G401 (cell line): Measurements from ENCODE around the gene SPART. TPM values are rescaled to one million over a fixed set of nuclear protein-coding genes. Genes with fewer than 3 reads are reported as not detected.
"Not testable (repeated sequence)": the region's sequence is repeated elsewhere in the genome, so short reads cannot be mapped to it uniquely, and the experiment has no call there.

Experiments used
- DNase-seq: peaks from one replicate; pipeline ENCODE4 v3.0.0-alpha.2; 2015; ENCODE audit warnings: low spot score
- in situ Hi-C: cut with HindIII; loops from 2 replicates; pipeline ENCODE4 v1.10.0; 2016; ENCODE audit warnings: low sequenced_read_pairs, mixed read lengths
- total RNA-seq: library from RNA; depleted of rRNA; stranded (reverse); fragments of >200 nt; shearing (Covaris generic); gene quantifications from 2 replicates; pipeline ENCODE4 v1.2.3, GENCODE V29; 2014

SPART gene
- total RNA-seq, 1 experiment from 2014 or later, result 0.31 TPM

DNA sequence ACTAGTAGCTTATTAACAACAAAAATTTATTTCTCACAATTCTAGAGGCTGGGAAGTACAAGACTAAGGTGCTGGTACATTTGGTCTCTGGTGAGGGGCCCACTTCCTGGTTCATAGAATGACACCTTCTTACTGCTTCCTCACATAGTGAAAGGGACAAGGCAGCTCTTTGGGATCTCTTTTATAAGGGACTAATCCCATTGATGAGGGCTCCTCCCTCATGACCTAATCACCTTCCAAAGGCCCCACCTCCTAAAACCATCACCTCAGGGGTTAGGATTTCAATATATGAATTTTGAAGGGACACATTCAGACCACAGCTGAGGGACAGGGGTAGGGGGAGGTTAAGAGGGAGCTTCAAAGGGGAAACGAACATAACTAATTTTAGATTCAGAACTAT is 20.3 kb downstream of the SPART start:
- in situ Hi-C loops, result no loop called here
- DNase-seq, result no peak

DNA sequence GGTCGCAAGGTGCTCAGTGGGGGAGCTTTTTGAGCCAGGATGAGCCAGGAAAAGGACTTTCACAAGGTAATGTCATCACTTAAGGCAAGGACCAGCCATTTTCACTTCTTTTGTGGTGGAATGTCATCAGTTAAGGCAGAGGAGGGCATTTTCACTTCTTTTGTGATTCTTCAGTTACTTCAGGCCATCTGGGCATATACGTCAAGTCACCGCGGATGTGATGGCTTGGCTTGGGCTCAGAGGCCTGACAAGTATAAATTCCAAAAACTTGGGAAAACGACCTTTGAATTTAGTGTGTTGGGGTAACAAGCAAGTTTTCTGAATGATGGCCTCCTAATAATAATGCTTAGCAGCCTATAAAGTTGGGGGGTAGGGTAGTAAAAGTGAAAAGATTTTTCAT is 21.3 kb downstream of the SPART start:
- not testable (repeated sequence) for DNase-seq

DNA sequence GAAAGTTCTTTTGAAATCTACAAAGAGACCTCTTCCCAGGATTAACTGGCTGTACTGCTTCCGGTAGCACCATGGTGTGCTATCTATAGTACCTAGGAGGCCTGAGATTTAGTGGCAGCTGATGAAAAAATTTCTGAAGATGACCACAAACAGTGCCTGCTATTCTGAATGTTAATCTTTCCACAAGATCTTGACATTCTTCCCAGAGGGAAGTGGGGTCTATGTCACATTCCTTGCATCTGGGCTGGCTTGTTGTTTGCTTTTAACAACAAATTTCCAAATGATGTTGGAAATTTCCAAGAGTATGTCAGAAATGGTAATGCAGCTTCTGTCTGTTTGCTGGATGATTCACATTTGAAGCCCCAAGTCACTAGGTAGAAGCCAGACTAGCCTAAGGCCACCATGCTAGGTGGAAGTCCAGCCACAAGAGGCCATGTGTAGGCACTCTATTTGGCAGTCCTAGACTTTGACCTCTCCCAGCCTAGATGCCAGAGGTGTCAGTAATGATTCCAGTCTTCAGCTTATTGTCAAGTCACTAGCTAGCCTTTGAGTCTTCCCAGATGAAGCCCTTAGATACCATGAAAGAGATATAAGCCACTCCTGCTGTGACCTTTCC is 22.1 kb downstream of the SPART start:
- in situ Hi-C loops, result no loop called here
- DNase-seq, result no peak

More for the DNA sequence above, 21.3 kb downstream of the SPART start:
- in situ Hi-C loops, result not testable (repeated sequence)

DNA sequence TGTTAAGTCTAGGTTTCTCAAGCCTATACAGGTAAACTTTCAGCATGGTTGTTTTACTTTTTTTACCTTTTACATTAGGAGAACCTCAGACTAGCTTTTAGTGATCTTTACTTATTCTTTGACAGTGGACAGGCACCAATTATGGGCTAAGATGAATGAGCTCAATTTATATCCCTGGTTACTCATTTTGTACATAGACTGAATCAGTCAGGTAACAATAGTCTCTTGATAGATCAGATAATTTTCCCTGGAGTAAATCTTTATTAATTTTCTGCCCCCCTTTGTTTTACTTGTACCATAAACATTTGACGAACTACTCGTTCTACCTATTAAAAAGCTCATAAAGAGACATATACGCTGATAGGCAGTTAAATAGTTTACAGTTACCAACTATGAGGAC is 22.8 kb downstream of the SPART start:
- in situ Hi-C loops, result no loop called here

DNA sequence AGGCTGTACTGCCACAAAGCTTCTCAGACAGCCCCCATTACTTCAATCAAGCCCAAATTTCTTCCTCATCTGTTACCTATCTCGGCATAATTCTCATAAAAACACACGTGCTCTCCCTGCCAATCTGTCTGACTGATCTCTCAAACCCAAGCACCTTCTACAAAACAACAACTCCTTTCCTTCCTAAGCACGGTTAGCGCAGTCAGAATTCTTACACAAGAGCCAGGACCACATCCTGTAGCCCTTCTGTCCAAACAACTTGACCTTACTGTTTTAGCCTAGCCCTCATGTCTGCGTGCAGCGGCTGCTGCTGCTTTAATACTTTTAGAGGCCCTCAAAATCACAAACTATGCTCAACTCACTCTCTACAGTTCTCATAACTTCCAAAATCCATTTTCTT is 26.4 kb downstream of the SPART start:
- DNase-seq, in situ Hi-C loops: not testable (repeated sequence)

More for the DNA sequence above, 22.8 kb downstream of the SPART start:
- no peak for DNase-seq

DNA sequence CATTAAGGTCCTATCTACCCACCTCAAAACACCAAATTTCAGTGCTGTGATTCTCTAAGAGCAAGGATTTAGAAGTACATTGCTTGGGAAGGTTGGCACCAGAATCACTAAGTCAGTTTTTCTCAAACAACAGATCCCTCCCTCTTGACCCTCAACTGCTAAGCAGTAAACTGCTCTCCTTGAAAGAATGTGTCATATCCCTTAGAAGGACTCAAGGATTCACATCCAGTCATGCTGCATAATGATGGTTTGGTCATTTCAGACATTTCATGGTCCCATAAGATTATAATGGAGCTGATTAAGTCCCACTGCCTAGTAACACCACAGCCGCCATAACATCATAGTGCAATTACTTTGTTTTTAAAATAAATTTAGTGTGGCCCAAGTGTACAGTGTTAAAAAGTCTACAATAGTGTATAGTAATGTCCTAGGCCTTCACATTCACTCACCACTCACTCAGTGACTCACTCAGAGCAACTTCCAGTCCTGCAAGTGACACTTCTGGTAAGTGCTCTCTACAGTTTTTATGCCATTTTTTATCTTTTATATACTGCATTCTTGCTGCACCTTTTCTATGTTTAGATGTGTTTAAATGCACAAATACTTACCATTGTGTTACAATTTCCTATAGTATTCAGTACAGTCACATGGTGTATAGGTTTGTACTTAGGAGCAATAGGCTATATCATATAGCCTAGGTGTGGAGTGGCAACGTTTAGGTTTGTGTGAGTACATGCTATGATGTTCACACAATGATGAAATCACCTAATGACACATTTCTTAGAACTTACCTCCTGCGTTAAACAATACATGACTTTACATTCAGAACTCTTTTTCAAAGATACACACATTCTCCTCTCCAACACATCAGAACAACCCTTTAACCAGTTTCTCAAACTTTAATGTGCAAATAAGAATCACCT is 32.9 kb downstream of the SPART start:
- no peak for DNase-seq
- in situ Hi-C loops, result no loop called here

DNA sequence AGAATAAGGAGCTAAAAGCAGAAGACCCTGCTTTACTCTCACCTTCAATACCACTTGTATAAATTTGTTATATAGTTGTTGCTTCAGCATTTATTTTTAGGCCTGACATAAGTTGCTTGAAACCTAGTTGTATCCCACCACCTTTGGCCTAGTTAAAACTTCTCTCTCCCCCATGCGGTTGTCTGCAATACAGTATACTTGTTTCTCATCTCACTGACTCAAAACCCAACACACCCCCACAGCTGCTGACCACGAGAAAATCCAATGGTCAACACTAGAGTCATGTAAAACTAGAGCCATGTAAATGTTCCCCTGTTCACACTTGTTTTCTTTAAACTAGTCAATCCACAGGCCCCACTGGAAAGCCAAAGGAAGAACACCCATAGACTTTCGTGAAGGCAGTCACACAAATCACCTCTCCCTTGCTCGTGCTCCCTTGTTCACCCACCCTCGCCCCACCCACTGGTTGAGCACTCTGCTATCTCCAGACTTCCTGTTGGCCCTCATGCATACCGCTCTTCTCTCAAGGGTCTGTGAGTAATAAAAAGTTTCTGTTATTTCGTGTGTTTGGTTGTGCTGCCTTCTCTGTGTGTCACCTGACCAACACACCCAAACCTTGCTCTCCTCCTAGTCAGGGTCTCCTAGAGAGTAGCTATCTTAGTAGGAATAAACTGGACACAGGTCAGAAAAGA is 35.6 kb downstream of the SPART start:
- no peak for DNase-seq
- in situ Hi-C loops, result no loop called here

DNA sequence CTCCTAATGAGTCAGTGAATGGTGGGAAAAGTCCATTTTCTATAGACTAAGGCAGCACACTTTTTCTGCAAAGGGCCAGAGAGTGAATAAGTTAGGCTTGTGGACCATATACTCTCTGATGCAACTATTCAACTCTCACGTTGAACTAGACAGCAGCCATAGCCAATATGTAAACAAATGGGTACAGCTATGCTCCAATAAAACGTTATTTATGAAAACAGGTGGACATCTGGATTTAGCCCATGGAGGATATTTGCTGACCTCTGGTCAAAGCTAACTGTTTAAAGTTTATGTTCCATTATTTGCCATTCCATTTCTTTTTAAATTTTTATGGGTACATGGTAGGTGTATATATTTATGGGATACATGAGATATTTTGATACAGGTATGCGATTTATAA is 43.9 kb downstream of the SPART start:
- in situ Hi-C loops, result no loop called here
- no peak for DNase-seq

DNA sequence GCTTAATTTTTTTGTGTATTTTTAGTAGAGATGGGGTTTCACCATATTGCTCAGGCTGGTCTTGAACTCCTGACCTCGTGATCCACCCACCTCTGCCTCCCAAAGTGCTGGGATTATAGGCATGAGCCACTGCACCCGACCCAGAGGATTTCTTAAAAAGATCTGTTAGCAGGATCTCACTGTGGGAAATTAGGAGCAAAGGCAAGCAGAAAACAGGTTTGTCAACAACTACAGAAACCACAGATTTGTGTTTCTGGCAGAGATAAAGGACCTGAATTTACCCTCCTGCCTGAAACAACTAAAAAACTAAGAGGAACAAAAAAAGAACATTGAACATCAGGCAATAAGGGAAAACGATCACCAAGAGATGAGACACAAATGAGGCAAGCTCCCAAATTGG is 46.7 kb downstream of the SPART start:
- DNase-seq, in situ Hi-C loops: not testable (repeated sequence)

DNA sequence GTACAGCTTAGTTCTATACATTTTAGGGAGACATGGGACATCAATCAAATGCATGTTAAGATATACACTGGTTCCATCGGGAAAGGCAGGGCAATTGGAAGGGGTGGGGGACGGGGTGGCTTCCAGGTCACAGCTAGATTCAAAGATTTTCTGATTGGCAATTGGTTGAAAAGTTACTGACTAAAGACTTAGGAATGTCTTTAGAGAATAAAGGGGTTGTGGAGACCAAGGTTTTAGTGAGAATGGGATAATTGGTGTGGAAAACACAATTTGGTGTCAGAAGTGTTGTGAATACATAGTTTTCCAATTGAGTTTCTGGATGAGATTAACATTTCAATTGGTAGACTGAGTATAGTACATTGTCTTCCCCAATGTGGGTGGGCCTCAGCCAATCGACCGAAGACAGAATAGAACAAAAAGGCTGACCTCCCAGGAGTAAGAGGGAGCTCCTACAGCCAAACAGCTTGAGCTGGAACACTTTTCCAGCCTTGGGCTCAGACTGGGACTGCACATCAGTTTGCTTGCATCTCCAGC is 47.6 kb downstream of the SPART start:
- in situ Hi-C loops, result no loop called here
- DNase-seq, result no peak

DNA sequence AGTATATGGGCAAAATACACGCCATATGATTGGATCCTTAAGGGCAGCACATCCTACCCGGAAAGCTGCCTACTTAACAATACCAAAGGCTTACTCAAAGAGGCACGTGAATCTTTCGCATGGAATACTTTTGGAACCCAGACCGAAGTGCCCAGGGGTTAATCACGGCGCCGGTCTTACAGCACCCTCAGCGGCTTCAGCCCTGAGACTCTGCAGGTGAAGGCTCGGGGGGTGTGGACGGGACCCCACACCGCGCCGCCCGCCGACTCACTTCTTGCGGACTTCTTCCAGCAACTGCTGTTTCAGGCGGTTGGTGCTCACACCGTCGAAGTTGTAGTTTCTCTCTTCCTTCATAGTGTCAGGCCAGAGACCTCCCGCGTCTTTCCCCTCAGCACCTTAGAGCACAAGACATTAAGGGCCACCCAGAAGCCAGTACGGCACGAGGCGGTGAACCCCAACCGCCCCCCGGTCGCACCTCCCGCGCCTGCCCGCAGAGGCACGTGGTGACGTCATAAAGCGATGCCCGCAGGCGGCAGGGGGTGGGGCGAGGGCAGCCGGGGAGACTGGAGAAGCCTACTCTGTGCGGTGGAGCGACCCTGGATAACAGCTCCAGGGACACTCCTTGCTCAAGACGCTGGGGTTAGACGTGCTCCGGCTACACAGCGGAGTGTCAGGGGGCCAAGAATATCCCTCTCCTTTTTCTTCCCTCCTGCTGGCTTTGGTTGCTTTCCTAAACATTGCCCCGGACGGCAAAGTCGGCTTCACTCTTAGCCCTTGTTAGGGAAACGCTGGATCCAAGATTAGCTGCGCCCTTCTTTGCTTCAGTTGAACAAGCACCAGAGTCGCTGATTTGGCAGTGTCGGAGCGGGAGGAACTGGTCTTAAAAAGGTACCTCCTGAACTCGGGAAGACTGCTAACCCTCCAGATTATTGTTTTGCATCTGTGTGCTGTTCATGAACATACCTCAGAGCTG is 48.5 kb downstream of the SPART start, which contains the start of gene CCDC169:
Gene CCDC169 (minus strand): TSS at position 449 of the 973 bp plus-strand sequence. CDS start 95 bp downstream, at position 354.
- no peak for DNase-seq
- in situ Hi-C loops, result no loop called here

DNA sequence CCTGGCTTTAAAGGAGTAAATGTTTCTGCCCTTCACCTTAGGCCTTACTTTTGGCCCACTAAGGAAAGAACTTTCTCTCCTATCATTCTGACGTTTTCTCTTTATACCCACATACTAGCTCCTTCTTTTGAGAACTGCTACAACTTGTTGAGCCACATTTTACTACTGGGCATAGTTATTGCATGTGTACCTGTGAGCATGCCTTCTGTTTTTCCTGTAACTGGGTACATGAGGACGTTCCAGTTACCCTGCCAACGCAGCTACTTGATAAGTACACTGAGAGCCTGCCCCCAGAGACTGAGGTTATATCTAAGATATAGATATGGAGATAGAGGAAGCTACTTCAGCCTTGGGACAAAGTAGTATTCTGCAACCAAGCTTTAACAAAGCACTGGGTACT is 52.1 kb downstream of the SPART start:
- in situ Hi-C loops, result no loop called here
- no peak for DNase-seq

DNA sequence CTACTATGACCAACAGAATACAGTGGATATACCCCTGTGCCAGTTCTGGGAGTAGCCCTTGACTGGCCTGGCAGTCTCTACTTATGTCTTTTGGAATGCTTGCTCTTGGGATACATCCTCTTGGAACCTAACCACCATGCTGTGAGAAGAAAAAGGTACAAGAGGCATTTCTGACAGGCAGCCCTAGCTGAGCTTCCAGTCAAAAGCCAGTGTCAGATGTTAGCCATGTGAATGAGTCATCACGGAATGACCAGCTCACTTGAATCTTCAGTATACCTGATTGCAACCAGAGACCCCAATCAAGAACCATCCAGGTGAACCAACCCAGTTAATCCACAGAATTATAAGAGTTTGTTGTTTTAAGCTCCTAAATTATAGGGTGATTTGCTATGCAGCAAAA is 52.7 kb downstream of the SPART start:
- in situ Hi-C loops, result no loop called here

DNA sequence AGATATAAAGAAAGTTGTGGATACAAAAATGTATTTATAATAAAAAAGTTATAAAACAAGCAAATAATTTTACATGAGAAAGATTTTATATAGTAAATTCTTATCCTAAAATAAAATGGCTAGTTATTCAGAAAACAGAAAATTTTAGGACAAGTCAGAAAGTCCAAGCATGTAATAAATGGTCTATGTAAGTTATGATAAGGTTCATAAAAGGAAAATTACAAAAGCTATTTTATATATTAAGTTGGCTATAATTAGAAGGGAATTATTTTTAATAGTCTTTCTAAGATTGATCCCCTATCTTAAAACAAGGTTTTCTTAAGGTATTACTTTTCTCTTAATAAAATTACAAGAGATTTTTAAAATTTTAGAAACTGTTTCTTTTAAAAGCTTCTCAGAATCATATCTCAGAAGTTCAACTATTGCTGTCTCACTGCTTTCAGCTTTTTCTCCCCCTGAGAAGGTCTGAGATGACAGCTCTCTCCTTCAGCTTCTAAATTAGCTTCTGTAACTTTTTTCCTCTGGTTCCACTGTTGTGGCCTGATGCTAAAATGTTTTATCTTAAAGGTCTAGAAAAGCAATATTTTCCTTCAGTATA is 57.3 kb downstream of the SPART start:
- no peak for DNase-seq
- in situ Hi-C loops, result no loop called here

More for the DNA sequence above, 52.7 kb downstream of the SPART start:
- no peak for DNase-seq

DNA sequence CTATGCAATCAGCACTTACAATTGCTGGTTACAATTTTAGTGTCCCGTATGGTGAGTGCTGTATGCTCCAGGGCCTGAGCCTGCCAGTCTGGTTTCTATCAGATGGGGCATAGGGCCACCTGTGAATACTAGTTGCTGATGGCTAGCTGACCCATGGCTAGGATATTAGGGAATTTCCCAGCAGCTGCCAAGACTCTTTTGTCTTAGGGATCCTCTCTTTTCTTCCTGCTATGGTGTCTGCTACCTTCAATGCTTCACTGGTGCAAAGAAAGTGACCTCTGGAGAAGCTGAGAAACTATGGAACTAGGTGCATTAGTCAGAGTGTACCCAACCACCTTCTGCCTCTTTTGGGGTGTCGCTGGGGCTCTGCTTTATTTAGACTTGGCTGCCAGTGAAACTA is 60.2 kb downstream of the SPART start:
- in situ Hi-C loops, result no loop called here
- no peak for DNase-seq

DNA sequence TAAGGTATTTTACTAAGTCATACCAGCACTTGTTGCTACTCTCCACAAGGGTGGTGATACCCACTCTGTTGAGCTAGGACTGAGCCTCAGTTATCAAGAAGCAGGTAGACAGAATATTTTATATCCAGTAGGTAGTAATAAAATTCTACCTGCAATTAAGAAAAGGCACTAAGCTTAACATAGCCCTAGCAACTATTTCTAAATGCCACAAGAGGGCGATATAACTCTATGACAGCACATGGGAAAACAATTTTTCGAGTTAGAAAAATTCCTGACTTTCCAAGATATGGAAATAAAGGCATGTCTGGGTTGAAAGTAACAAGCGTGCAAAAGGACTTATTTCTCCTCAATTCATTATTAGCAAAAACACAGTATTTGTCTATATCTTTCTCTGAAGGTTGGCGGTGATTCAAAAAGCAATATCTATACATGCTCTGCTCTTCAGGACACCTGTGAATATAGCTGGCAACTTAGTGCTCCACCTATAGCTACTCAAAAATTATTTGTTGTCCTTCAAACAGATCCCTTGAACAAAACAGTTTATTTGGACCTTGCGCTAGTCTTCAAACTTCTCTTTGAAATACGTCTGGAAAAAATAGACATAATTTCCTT is 63.3 kb downstream of the SPART start:
- peak; percentile 36 for DNase-seq
- in situ Hi-C loops, result no loop called here

DNA sequence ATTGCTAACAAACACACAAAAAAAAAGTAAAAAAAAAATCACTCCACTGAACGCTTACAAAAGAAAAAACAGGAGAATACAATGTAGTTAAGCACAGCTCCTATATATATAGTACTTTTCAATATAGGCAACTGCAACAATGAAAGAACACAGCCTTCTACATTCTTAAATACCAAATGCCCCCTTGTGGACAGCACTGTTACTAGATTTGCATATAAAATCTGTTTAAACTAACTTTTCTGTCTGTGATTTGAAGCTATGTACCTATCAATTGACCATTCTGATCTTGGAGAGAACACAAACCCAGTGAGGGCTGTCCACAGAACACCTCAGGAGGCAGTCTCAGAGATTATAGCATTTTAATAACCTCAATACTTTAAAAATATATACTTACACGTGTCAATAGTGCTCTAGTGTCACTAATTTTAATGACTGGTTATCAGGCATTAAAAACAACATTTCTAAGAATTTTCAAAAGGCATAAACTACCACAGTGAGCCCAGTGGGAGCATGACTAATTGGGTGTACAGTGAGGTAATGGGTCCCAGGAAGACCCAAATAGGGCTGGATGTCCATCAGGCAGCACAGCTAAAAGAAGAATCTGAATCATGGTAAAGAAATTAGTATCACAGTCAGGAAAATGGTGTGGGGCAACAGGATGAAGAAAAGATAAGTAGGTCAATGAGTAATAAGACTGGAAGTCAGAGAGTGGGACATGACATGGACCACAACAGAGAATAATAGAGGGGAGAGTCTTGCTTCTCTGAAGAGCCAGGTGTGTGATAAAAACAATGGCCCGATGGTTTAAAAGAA is 70.8 kb downstream of the SPART start:
- in situ Hi-C loops, result no loop called here
- peak; percentile 31 for DNase-seq
